ENCODE data around the gene TCTA.

TCTA gene

GRCh38 chr3:49465270-49466034 is 53.2 kb downstream of the TCTA start:
- H3K36me3 ChIP-seq (ENCODE audit: control insufficient read depth in 2 of 2, insufficient read depth in 1 of 2, low read length in 2 of 2): no peaks in the 10 kb centered on the region
- H3K4me3 ChIP-seq (ENCODE audit: low read depth, low read length): no peak overlapping the region
- no peak overlapping the region for H3K27ac ChIP-seq (ENCODE audit: extremely low read depth, low read depth, low read length)
- POLR2A ChIA-PET: no interaction called here
- H3K9me3 ChIP-seq (ENCODE audit: control insufficient read depth, insufficient read depth, low read depth, low read length): no peaks in the 10 kb centered on the region
- TF ChIP-seq ZNF791 (tag by site-specific recombination; IDR thresholded peaks at IDR 0.05) (no peak), ZNF501 (tag by site-specific recombination; IDR thresholded peaks at IDR 0.05) (no peak), GLI4 (tag by site-specific recombination; IDR thresholded peaks at IDR 0.05) (no peak), HOXD13 (CRISPR knock-in tag; IDR thresholded peaks at IDR 0.05; ENCODE audit: borderline replicate concordance) (no peak), ZNF148 (tag by site-specific recombination; IDR thresholded peaks at IDR 0.05; ENCODE audit: borderline replicate concordance) (no peak), ZNF704 (tag by site-specific recombination; IDR thresholded peaks at IDR 0.05) (no peak), PRDM2 (tag by site-specific recombination; IDR thresholded peaks at IDR 0.05; ENCODE audit: borderline replicate concordance) (no peak), ELK4 (IDR thresholded peaks at IDR 0.05; ENCODE audit: borderline replicate concordance, low read depth, low read length) (no peak), REPIN1 (tag by site-specific recombination; IDR thresholded peaks at IDR 0.05; ENCODE audit: low read depth) (no peak), ZNF366 (tag by site-specific recombination; conservative IDR thresholded peaks at IDR 0.05) (no peak), KLF10 (tag by site-specific recombination; IDR thresholded peaks at IDR 0.05) (no peak), OVOL3 (tag by site-specific recombination; IDR thresholded peaks at IDR 0.05) (no peak), EGR2 (tag by site-specific recombination; IDR thresholded peaks at IDR 0.05; ENCODE audit: low read depth) (no peak), MEIS1 (CRISPR knock-in tag; IDR thresholded peaks at IDR 0.05; ENCODE audit: borderline replicate concordance) (no peak), ZBTB44 (tag by site-specific recombination; IDR thresholded peaks at IDR 0.05) (no peak), ZNF155 (tag by site-specific recombination; IDR thresholded peaks at IDR 0.05) (no peak)
- H3K4me1 ChIP-seq (ENCODE audit: control insufficient read depth, insufficient read depth, low read length): peaks cover 3% of the 10 kb centered on the region; the same call in 1 of the 2 replicates
- CTCF ChIA-PET: no interaction called here

Measured in HEK293 (cell line).